GM19372 (cell line): ENCODE measurements around the gene TKT.

Source experiments
- ATAC-seq: cut with Tn5 transposase; IDR thresholded peaks from one replicate; pipeline ENCODE4 v1.9.1; 2021; ENCODE audit warnings: mild to moderate bottlenecking, low read depth, moderate library complexity; ENCODE audit not compliant: unreplicated experiment

Gene TKT

GRCh38 chr3:53226142-53226840 lies 29.5 kb downstream of the TKT start:
- ATAC-seq: no peak

GRCh38 chr3:53225651-53226050 lies 30.2 kb downstream of the TKT start:
- ATAC-seq: no peak

GRCh38 chr3:53225181-53225580 lies 30.6 kb downstream of the TKT start:
- no peak for ATAC-seq

- no peak for ATAC-seq
These were observed 31.3 kb downstream of the TKT start for GRCh38 chr3:53224536-53224935.

- no peak for ATAC-seq
These were observed 31.8 kb downstream of the TKT start for GRCh38 chr3:53224026-53224425.

- no peak for ATAC-seq
These were observed 32.3 kb downstream of the TKT start for GRCh38 chr3:53223541-53223966.

GRCh38 chr3:53223025-53223424 lies 32.8 kb downstream of the TKT start:
- no peak for ATAC-seq

GRCh38 chr3:53222183-53222901 lies 33.5 kb downstream of the TKT start:
- ATAC-seq: no peak

GRCh38 chr3:53221827-53222182 lies 34.0 kb downstream of the TKT start:
- ATAC-seq: no peak

- no peak for ATAC-seq
These were observed 34.5 kb downstream of the TKT start for GRCh38 chr3:53221345-53221744.

- ATAC-seq: peak; percentile 91
These were observed 35.8 kb downstream of the TKT start for GRCh38 chr3:53219895-53220483.

GRCh38 chr3:53218131-53218530 lies 37.7 kb downstream of the TKT start:
- no peak for ATAC-seq

- no peak for ATAC-seq
These were observed 38.6 kb downstream of the TKT start for GRCh38 chr3:53217175-53217574.

- ATAC-seq: no peak
These were observed 39.1 kb downstream of the TKT start for GRCh38 chr3:53216723-53217122.

- no peak for ATAC-seq
These were observed 40.0 kb downstream of the TKT start for GRCh38 chr3:53215816-53216215.

- no peak for ATAC-seq
These were observed 42.5 kb downstream of the TKT start for GRCh38 chr3:53213276-53213675.

GRCh38 chr3:53211706-53212702 lies 43.8 kb downstream of the TKT start:
- ATAC-seq: no peak

- ATAC-seq: no peak
These were observed 53.3 kb downstream of the TKT start for GRCh38 chr3:53202331-53203015.

- ATAC-seq: no peak
These were observed 55.0 kb downstream of the TKT start for GRCh38 chr3:53200501-53201498.
